NT2/D1 (cell line): Measurements from ENCODE around the gene ZBTB43.

ENCODE experiments used
- SUZ12 ChIP-seq: IDR thresholded peaks from 2 replicates; pipeline ENCODE4 v1.6.1; 2011; ENCODE audit not compliant: insufficient read length, insufficient read depth; ENCODE audit errors: extremely low read depth
- YY1 ChIP-seq: IDR thresholded peaks from 2 replicates; pipeline ENCODE4 v1.6.1; 2011; ENCODE audit not compliant: insufficient read length, insufficient read depth
- ZNF274 ChIP-seq: IDR thresholded peaks from 2 replicates; pipeline ENCODE4 v1.6.1; 2011; ENCODE audit warnings: mild to moderate bottlenecking, low read depth, low read length

GRCh38 chr9:126804696-126805553 is at the start of gene ZBTB43:
- TF ChIP-seq SUZ12, result no peak
- TF ChIP-seq YY1, result no peak
- TF ChIP-seq ZNF274, result no peak
